ENCODE measurements around the gene TM4SF18.
"Not testable (repeated sequence)": the region's sequence is repeated elsewhere in the genome, so short reads cannot be mapped to it uniquely, and the experiment has no call there.

Gene TM4SF18, protein sequence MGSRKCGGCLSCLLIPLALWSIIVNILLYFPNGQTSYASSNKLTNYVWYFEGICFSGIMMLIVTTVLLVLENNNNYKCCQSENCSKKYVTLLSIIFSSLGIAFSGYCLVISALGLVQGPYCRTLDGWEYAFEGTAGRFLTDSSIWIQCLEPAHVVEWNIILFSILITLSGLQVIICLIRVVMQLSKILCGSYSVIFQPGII

DNA sequence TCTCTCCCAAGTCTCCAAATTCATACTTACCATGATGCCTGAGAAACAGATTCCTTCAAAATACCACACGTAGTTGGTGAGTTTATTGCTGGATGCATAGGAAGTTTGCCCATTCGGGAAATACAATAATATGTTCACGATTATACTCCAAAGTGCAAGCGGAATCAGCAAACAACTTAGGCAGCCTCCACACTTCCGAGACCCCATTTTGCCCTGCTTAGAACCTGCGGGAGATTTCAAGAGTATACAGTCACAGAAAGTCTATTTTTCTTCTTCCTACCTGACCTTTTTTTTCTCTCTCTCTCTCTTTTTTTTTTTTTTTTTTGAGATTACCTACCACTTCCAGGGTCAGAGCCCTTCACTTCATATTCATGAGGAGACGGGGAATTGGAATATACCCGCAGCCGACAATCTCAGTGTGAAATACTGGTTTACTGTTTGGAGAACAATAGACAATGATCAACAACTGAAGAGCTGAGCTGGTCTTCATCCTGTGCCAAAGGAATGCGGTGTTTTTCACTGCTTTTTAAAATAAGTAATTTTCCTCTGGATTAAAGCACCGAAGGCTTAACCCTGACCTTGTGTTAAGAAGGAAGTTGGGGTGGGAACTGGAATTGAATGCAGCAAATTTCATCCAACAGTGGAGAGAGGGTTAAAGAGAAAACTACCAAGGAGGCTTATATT, at the start of gene TM4SF18:
TM4SF18 (minus strand) TSS at position 461 of the 684 bp plus-strand sequence; CDS start at position 207, 254 bp downstream.
- no peak for DNase-seq (ENCODE audit: extremely low read depth in 1 of 2, low read depth in 1 of 2)

DNA sequence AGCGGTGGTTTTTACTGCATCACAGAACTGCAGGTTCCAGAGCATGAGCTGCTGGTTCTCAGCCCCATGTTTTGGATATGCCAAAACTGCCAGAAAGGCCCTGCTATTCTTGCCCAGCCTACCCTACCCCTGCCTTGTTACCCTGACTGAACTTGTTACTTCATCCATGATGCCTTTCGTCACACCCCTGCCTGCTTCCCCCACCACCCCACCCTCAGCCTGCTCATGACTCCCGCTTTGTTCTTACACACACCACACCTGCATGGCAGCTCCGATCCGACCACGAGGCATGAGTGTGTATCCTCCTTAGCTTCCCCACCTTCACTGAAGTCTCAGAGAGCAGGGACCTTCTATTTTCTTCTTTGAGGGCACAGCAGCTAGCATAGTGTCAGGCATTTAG, 49.1 kb upstream of the TM4SF18 start:
- DNase-seq (ENCODE audit: extremely low read depth in 1 of 2, low read depth in 1 of 2), result no peak

- no peak for DNase-seq (ENCODE audit: extremely low read depth in 1 of 2, low read depth in 1 of 2)
These were observed 48.6 kb upstream of the TM4SF18 start for GRCh38 chr3:149382101-149382467.

- no peak for DNase-seq (ENCODE audit: extremely low read depth in 1 of 2, low read depth in 1 of 2)
These were observed 48.0 kb upstream of the TM4SF18 start for GRCh38 chr3:149381173-149382100.

- not testable (repeated sequence) for DNase-seq (ENCODE audit: extremely low read depth in 1 of 2, low read depth in 1 of 2)
These were observed 46.8 kb upstream of the TM4SF18 start for GRCh38 chr3:149380220-149380619.

DNA sequence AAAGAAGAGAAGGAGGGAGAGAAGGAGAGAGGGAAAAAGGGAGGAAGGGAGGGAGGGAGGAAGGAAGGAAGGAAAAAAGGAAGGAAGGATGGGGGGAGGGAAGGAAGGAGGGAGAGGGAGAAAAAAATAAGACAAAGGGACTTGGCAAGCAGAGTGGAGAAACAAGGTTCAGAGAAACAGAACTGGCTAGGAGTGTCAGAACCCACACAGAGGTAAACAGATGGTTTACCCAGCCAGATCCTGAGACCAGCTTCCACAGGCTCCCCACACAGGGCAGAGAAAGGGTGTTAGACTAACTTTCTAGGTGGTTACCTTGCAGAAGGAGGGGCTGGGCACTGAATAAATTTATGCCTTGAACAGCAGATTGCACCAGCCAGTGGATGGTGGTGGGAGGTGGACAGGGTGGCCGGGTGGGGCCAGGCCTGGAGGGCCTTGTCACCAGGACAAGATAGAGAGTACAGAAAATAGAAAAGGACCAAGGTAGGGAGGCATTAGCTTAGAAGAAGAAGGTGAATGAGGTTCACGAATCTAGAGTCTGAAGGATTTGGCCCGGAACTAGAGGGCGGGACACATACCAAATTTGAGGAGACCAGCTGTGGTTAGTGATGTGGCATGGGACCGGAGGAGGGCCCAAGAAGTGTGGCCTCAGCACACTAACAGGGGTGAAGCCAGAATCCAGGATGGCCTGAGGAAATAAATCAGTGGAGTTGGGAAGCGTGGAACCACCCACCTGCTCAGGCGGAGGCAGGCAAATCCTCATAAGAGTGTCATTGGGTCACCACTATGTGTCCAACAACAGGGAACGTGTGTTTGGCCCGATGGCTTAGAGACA, 45.3 kb upstream of the TM4SF18 start:
- DNase-seq (ENCODE audit: extremely low read depth in 1 of 2, low read depth in 1 of 2), result no peak

GRCh38 chr3:149377408-149378364, 44.2 kb upstream of the TM4SF18 start, which contains the start of gene TM4SF1:
Gene TM4SF1, minus strand, starts transcription at chr3:149377649. Its CDS starts 102 bp downstream, at chr3:149377547.
- no peak for DNase-seq (ENCODE audit: extremely low read depth in 1 of 2, low read depth in 1 of 2)

DNA sequence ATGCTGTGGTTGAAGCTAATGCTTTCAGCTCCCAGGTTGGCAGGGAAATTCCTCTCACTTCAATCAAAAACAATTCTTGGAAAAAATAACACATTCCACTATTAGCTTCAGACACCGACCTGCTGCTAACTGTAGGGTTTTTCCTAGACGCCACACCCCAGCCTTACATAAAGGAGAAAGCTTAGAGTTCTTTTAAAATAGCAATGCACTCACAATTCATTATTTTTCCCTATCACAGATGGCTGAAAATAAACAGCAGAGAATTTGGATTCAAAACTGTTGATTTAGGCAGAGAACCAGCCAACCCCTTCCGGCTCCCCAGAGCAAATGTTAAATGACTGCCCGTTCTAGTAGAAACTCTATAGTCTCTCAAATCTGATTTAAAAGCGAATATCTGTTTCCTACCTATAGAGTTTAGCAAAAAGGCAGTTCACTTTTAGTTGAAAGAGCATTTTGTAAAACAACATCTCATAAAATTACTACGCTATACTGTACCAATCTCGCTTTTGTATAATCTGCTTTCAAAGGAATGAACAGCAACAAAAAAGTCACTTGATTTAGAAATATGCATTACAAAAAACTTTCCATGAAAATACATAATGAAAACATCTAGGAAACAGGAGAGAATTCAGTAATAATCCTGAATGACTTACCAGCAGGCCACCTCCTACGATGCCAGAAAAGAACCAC, 43.4 kb upstream of the TM4SF18 start:
- DNase-seq (ENCODE audit: extremely low read depth in 1 of 2, low read depth in 1 of 2), result no peak

- no peak for DNase-seq (ENCODE audit: extremely low read depth in 1 of 2, low read depth in 1 of 2)
These were observed 42.2 kb upstream of the TM4SF18 start for GRCh38 chr3:149375501-149376196.

DNA sequence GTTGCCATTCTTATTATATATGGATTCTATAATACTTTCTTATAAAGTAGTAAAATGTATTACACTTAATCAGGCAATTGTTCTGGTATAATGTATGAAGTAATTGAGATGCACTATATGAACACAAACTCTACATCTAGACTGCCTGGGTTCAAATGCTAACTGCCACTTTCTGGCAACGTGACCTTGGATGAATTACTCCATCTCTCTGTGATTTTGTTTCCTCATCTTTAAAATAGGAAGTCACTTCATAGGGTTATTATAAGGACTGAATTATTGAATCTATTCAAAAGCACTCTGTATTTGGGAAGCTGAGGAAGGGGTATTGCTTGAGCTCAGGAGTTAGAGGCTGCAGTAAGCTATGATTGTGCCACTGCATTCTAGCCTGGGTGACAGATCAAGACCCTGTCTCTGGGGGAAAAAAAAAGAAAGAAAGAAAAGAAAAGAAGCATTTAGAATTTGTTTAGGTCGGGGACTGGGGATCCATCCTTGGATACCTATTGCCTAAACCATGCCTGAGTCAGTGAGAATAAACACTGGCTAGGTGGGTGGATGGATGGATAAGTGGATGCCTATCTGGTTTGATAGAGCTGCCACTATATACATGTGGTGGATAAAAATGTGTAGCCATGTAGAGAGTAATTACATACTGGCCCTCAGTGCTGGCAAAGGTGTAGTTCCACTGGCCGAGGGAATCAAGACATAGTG, 41.5 kb upstream of the TM4SF18 start:
- no peak for DNase-seq (ENCODE audit: extremely low read depth in 1 of 2, low read depth in 1 of 2)

- DNase-seq (ENCODE audit: extremely low read depth in 1 of 2, low read depth in 1 of 2), result no peak
These were observed 41.0 kb upstream of the TM4SF18 start for GRCh38 chr3:149374391-149374790.

GRCh38 chr3:149373235-149374125, 40.0 kb upstream of the TM4SF18 start:
- DNase-seq (ENCODE audit: extremely low read depth in 1 of 2, low read depth in 1 of 2), result no peak

DNA sequence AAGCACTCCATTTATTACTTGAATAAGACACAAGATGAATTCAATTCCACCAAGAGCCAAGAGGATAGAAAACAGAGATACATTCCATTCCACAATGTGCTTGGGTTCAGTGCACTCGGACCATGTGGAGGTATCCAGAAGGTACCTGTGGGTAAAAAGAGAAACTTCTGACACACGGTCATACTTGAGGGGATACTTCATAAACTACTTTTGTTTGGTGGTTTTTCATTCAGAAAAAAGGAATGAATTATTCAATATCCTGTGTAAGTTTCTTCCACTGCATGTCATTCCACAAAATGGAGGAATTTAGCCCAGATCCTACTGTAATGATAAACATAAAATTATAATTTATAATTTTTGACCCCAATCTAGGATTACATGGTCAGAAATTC, 38.3 kb upstream of the TM4SF18 start:
- DNase-seq (ENCODE audit: extremely low read depth in 1 of 2, low read depth in 1 of 2), result no peak

- DNase-seq (ENCODE audit: extremely low read depth in 1 of 2, low read depth in 1 of 2), result no peak
These were observed 37.7 kb upstream of the TM4SF18 start for GRCh38 chr3:149371001-149371722.

GRCh38 chr3:149369991-149370866, 36.8 kb upstream of the TM4SF18 start:
- DNase-seq (ENCODE audit: extremely low read depth in 1 of 2, low read depth in 1 of 2), result no peak

All from activated CD8-positive, alpha-beta memory T cell treated with anti-CD3 and anti-CD28 coated beads for 1 hour (primary cell).